Thyroid gland (tissue), 4 donors: ENCODE results near the gene DHRS3. TPM values are rescaled to one million over a fixed set of nuclear protein-coding genes. Genes with fewer than 3 reads are reported as not detected.

Experiments
- DNase-seq, 2 donors: peaks; one replicate each; pipeline ENCODE4 v3.0.0-alpha.2; 2019
- H3K27ac ChIP-seq, 3 donors: fragments of 200-600 bp; sonication (generic); 1 replicate in 2 of 3; 2 replicates in 1 of 3; pipeline ENCODE4 v1.5.1; 2016 to 2019; ENCODE audit warnings: mild to moderate bottlenecking in 1 of 3, moderate library complexity in 1 of 3
- H3K27me3 ChIP-seq: fragments of 200-600 bp; sonication (generic); one replicate; pipeline ENCODE4 v1.5.1; 2019
- H3K36me3 ChIP-seq, 2 donors: fragments of 200-600 bp; sonication (generic); one replicate each; pipeline ENCODE4 v1.5.1; 2016 to 2019
- H3K4me1 ChIP-seq, 2 donors: fragments of 200-600 bp; sonication (generic); one replicate each; pipeline ENCODE4 v1.5.1; 2017 to 2019
- H3K4me3 ChIP-seq, 3 donors: fragments of 200-600 bp; sonication (generic); replicated peaks in 1 of 3; 1 replicate in 2 of 3; 2 replicates in 1 of 3; pipeline ENCODE4 v1.5.1; 2016; ENCODE audit warnings: mild to moderate bottlenecking in 1 of 3
- H3K9me3 ChIP-seq: fragments of 200-600 bp; sonication (generic); one replicate; pipeline ENCODE4 v1.5.1; 2017
- POLR2A ChIP-seq, 2 donors: fragments of 450-650 bp; IDR thresholded peaks; one replicate each; pipeline ENCODE4 v1.6.1; 2017; ENCODE audit warnings: antibody characterized with exemption in 2 of 2, mild to moderate bottlenecking in 2 of 2, moderate library complexity in 1 of 2
- WGBS, 2 donors: methylation state at CpG; one replicate each; pipeline ENCODE4 v1.1.5; 2017; 5-methylcytosine and 5-hydroxymethylcytosine counted together
- intact Hi-C: fragments of 100-400 bp; cut with DNase I; formaldehyde crosslinking; loops from one replicate; pipeline ENCODE4 v1.15.1; 2023
- total RNA-seq, 4 donors: library from RNA; depleted of rRNA; stranded (reverse); fragments of >200 nt; gene quantifications; one replicate each; pipeline ENCODE4 v1.2.3, GENCODE V29; 2016
- TF ChIP-seq, protein P1 (sequence below), 6 experiments: fragments of 200-600 bp in 3 of 6; fragments of 450-650 bp in 3 of 6; sonication (generic) in 3 of 6; IDR thresholded peaks; one replicate each; pipeline ENCODE4 v1.5.1; 2016 to 2019; ENCODE audit warnings: antibody characterized with exemption in 6 of 6, mild to moderate bottlenecking in 2 of 6, inconsistent platforms in 1 of 6, moderate library complexity in 1 of 6

The DHRS3 gene
- total RNA-seq, 4 donors from 2014 or later = 181 to 304 (median 268) TPM

DNA sequence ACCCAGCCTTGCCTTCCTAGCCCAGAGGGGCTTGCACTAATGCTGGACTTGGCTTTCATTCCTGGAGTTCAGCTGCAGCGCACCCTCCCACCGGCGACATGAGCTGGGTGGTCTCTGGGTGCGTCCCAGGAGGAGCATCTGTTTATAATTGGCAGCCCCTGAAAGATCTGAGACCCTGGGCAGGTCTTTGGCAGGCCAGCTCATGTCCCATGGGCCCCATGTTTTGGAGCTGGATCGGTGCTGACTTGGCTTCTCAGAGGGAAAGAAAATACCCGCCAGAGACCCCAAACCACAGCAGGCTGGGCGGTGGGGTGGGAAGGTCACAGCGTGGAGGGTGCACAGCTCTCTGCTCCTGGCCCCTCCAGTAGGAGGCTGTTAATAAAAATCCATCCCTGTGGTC, 29.3 kb downstream of the DHRS3 start:
- Histone ChIP-seq H3K27me3 (no peaks in the 10 kb centered on the region), H3K9me3 (no peaks in the 10 kb centered on the region), H3K36me3 (no peaks in the 10 kb centered on the region), H3K4me3 (no peak overlapping the region), H3K27ac (no peak overlapping the region), H3K4me1 (peaks cover 6 to 23% of the 10 kb centered on the region in 2 donors)
- TF ChIP-seq, protein P1, sequence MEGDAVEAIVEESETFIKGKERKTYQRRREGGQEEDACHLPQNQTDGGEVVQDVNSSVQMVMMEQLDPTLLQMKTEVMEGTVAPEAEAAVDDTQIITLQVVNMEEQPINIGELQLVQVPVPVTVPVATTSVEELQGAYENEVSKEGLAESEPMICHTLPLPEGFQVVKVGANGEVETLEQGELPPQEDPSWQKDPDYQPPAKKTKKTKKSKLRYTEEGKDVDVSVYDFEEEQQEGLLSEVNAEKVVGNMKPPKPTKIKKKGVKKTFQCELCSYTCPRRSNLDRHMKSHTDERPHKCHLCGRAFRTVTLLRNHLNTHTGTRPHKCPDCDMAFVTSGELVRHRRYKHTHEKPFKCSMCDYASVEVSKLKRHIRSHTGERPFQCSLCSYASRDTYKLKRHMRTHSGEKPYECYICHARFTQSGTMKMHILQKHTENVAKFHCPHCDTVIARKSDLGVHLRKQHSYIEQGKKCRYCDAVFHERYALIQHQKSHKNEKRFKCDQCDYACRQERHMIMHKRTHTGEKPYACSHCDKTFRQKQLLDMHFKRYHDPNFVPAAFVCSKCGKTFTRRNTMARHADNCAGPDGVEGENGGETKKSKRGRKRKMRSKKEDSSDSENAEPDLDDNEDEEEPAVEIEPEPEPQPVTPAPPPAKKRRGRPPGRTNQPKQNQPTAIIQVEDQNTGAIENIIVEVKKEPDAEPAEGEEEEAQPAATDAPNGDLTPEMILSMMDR (IDR thresholded peaks at IDR 0.05) = no peak
- TF ChIP-seq POLR2A (IDR thresholded peaks at IDR 0.05) = no peak
- intact Hi-C loops = no loop called here
- WGBS, 2 donors = 78% methylated on average over 7 of the region's 8 CpGs; no CpG with 5 or more reads in 1 of the 2 donors
- no peak for DNase-seq

DNA sequence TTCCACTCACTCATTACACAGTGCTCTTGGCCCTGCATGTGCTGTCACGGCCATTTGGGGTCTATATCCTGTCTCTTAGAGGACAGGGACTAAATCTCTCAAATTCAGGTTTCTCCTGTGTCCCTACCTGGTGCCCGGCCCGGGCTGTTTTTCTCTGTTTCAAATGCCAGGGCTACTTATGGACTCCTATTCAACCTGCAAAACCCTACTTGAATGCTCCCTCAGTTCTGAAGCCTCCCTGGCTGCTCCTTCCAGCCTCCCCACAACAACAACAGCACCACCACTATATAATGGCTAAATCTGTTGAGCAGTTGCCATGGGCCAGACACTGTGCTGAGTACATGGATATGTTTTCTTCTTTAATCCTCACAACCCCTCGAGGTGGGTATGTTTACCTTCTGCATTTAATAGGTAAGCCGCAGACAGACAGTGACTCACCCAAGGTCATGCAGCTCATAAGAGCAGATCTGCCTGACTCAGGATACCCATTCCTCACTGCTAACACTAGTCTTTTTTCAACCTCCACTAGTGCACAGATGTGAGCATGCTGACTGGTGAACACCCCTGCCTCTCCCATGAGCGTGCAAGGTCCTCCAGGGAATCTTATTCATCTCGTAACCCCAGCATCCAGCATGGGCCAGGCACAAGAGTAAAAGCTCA, 29.9 kb downstream of the DHRS3 start:
- Histone ChIP-seq H3K36me3 (no peaks in the 10 kb centered on the region), H3K27ac (no peak overlapping the region), H3K9me3 (no peaks in the 10 kb centered on the region), H3K27me3 (no peaks in the 10 kb centered on the region), H3K4me3 (no peak overlapping the region), H3K4me1 (peaks cover under 1 to 17% of the 10 kb centered on the region in 2 donors)
- DNase-seq = no peak
- 92 to 93% methylated on average over 7 of the region's 7 CpGs for WGBS, 2 donors
- no peak for TF ChIP-seq POLR2A (IDR thresholded peaks at IDR 0.05)
- TF ChIP-seq, protein P1 (IDR thresholded peaks at IDR 0.05) = no peak
- intact Hi-C loops = no loop called here

DNA sequence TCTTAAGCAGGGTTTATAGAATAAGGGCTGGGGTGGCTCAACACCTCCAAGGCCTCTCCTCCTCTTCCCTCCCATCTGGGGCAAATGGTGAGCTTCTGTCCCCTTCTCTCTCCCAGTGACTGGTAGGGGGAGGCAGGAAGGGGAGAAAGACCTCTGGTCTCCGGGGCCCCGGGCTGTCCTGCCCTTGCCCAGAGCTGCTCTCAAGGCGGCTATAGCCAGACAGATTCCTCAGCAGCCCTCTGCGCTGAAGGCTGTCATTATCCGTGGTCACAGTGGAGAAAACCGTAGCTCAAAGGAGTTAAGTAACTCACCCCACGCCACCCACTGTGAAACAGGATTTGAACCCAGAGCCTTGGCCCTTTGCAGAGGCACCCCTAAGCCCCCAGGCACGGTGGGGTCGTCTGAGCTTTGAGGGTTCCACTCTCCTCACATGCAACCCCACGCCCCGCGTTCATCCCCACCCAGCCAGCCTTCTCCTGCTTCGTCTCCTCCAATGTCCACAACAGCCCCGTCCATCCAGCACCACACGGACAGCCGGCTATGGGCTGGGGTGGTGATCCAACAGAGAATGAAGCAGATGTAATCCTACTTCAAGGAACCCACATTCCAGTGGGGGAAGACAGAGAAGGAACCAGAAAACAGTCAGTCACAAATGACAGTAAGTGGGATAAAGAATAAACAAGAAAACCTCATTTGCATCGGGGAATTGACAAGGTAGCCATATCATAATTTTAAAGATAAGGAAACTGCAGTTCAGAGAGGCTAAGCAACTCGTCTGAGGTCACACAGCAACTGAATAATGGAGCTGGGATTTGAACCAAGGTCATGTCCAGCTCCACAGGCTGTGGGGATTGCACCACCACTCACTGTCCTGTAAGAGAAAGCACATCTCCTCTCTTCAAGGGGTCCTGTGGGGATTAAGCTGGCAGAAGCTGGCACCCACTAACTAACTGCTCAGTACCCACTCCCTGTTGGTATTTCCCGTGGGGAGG, 31.8 kb downstream of the DHRS3 start:
- no peak for DNase-seq
- Histone ChIP-seq H3K27ac (no peak overlapping the region), H3K9me3 (no peaks in the 10 kb centered on the region), H3K27me3 (no peaks in the 10 kb centered on the region), H3K36me3 (peaks cover 0 to 3% of the 10 kb centered on the region in 2 donors), H3K4me3 (no peak overlapping the region), H3K4me1 (peaks cover 0 to 7% of the 10 kb centered on the region in 2 donors)
- TF ChIP-seq, protein P1 (IDR thresholded peaks at IDR 0.05) = no peak
- TF ChIP-seq POLR2A (IDR thresholded peaks at IDR 0.05) = no peak
- 85 to 95% methylated on average over 16 to 19 of the region's 19 CpGs for WGBS, 2 donors
- intact Hi-C loops = no loop called here

GRCh38 chr1:12585536-12585935, 32.5 kb downstream of the DHRS3 start:
- Histone ChIP-seq H3K9me3 (no peaks in the 10 kb centered on the region), H3K27me3 (no peaks in the 10 kb centered on the region), H3K36me3 (peaks cover under 1 to 3% of the 10 kb centered on the region in 2 donors), H3K27ac (no peak overlapping the region), H3K4me3 (no peak overlapping the region), H3K4me1 (no peaks in the 10 kb centered on the region)
- intact Hi-C loops = no loop called here
- no peak for DNase-seq
- TF ChIP-seq POLR2A (IDR thresholded peaks at IDR 0.05) = no peak
- TF ChIP-seq, protein P1 (IDR thresholded peaks at IDR 0.05) = no peak
- WGBS, 2 donors = 93 to 94% methylated on average over 9 to 10 of the region's 10 CpGs
